GM10248 (cell line): Measurements from ENCODE around the gene B4GALT7.

ENCODE experiments used
- CTCF ChIA-PET: fragments of 300-600 bp; sonication (Branson Sonifier 250); formaldehyde crosslinking; extraction: SDS; loops from one replicate; lab custom pipeline; 2021; ENCODE audit warnings: antibody characterized with exemption; lab: Yijun Ruan, JAX
- POLR2A ChIA-PET: fragments of 350-650 bp; sonication (Branson Sonifier 250); formaldehyde crosslinking; extraction: SDS; loops from one replicate; lab custom pipeline; 2020; ENCODE audit warnings: antibody characterized with exemption; lab: Yijun Ruan, JAX
- DNase-seq: peaks from one replicate; pipeline ENCODE4 v3.0.0; 2012; ENCODE audit errors: extremely low spot score
- CTCF ChIP-seq: IDR thresholded peaks from 2 replicates; pipeline ENCODE4 v1.5.1; 2012; ENCODE audit warnings: mild to moderate bottlenecking, low read depth; ENCODE audit errors: extremely low read depth, missing control alignments, control extremely low read depth

The B4GALT7 gene

GRCh38 chr5:177609076-177610059 is 9.4 kb downstream of the B4GALT7 start:
- CTCF ChIA-PET, result no interaction called here
- no peak for DNase-seq
- no peak for TF ChIP-seq CTCF
- POLR2A ChIA-PET, result interaction anchor here (1.2 kb wide), 1 partner anchor 13 kb away, joined by 3 read pairs; no protein-coding TSS in a partner anchor

DNA sequence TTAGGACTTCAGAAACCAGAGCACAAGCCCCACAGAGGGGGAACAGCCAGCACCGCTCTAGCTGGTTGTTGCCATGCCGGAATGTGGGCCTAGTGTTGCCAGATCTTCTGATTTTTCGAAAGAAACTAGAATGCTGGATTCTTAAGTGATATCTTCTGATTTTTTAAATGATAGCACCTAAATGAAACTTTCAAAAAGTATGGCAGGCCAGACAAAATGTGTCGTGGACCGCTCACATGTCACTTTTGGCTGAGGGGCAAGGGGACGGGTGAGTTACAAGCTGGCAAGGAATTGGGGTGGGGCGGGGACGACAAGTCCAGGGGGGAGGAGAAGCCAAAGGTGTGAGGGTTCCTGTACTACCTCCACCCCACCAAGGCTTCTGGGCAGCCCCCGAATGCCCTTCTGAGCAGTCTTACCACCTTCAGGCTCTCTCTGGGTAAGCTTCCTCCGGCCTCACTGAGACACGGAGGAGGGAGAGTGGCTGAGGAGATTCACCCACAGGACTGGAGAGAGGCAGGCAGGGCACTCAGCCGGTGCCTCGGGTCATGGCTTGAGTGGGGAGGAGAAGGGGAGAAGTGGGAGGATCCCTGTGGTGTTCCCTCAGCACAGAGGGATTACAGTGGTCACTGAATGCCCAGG is 10.3 kb downstream of the B4GALT7 start:
- ChIA-PET POLR2A (no interaction called here), CTCF (no interaction called here)
- DNase-seq, result no peak
- no peak for TF ChIP-seq CTCF

- ChIA-PET CTCF (no interaction called here), POLR2A (no interaction called here)
- no peak for DNase-seq
- no peak for TF ChIP-seq CTCF
Measured at GRCh38 chr5:177610770-177611445, 11.0 kb downstream of the B4GALT7 start.

DNA sequence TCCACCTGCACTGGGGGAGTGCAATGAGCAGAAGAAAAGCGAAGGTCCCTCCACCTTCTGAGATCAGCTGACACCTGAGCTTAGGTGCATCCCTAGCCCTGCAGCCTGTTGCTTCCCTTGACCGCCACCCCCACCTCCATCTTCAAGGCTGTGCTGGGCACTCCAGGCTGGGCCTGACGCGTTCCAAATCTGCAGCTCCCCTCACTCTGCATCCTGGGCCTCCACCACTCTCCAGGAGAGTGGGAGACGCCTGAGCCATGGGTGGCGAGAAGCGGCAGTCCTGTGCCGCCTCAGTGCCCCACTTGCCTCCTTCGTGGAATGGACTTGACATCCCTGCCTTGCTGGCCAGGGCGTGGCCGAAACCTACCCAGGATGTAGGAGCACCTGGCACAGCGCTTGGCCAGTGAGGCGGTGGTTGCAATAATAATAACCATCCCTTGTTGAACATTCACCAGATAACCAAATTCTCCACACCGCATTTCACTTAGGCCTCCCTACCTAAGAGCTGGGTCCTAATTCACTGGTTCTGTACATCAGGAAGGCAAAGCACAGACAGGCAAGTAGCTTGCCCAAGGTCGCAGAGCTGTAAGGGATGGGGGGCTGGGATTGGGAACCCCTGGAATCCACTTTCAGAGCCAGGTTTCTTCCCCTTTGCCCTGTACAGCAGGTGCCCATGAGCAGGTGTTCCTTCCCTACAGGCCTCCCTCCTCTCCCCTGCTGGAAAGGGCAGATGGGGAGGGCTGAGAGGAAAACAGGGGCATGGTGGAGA is 11.7 kb downstream of the B4GALT7 start:
- no peak for DNase-seq
- TF ChIP-seq CTCF, result no peak
- CTCF ChIA-PET, result no interaction called here
- POLR2A ChIA-PET, result no interaction called here

- TF ChIP-seq CTCF, result no peak
- POLR2A ChIA-PET, result no interaction called here
- CTCF ChIA-PET, result no interaction called here
- no peak for DNase-seq
Measured at GRCh38 chr5:177612215-177612673, 12.3 kb downstream of the B4GALT7 start.
